PC-3 (cell line): Measurements from ENCODE around the gene CEP128. TPM values are rescaled to one million over a fixed set of nuclear protein-coding genes. Genes with fewer than 3 reads are reported as not detected.

Experiments used
- ATAC-seq: fragments of 200-7000 bp; cut with Tn5 transposase; 2 replicates; pipeline ENCODE4 v1.9.1; 2020; ENCODE audit warnings: mild to moderate bottlenecking, moderate library complexity
- BruUV-seq: library from RNA; stranded (reverse); fragments of 400-500 nt; replicated peaks from 2 replicates; lab custom pipeline; 2021; lab: Mats Ljungman, UMichigan
- CTCF ChIA-PET: fragments of 300-600 bp; sonication (Branson Sonifier 250); formaldehyde crosslinking; loops from one replicate; lab custom pipeline; 2022; ENCODE audit warnings: antibody characterized with exemption; lab: Charles Lee
- POLR2A ChIA-PET: fragments of 300-600 bp; sonication (Branson Sonifier 250); formaldehyde crosslinking; loops from one replicate; lab custom pipeline; 2022; ENCODE audit warnings: antibody characterized with exemption; ENCODE audit not compliant: unreplicated experiment; lab: Charles Lee
- DNase-seq: peaks from one replicate; pipeline ENCODE4 v3.0.0-alpha.2; 2015
- H2AFZ ChIP-seq: fragments of 300-600 bp; sonication (generic); 2 replicates; pipeline ENCODE4 v1.6.0; 2016; ENCODE audit warnings: antibody characterized with exemption, low read length
- H3F3A ChIP-seq: fragments of 300-600 bp; sonication (generic); one replicate; pipeline ENCODE4 v1.6.0; 2017; ENCODE audit warnings: antibody characterized with exemption, low read length, control low read depth, mild to moderate bottlenecking; ENCODE audit not compliant: unreplicated experiment
- H3K27ac ChIP-seq: fragments of 300-600 bp; sonication (generic); 2 replicates; pipeline ENCODE4 v1.5.1; 2016; ENCODE audit warnings: mild to moderate bottlenecking, low read length
- H3K27me3 ChIP-seq: fragments of 300-600 bp; sonication (generic); 2 replicates; pipeline ENCODE4 v1.6.1; 2016; ENCODE audit warnings: low read length, mixed read lengths
- H3K36me3 ChIP-seq: fragments of 300-600 bp; sonication (generic); 2 replicates; pipeline ENCODE4 v1.6.1; 2016; ENCODE audit warnings: low read depth, mixed run types, low read length, mixed read lengths
- H3K4me1 ChIP-seq: fragments of 300-600 bp; sonication (generic); 2 replicates; pipeline ENCODE4 v1.5.1; 2016; ENCODE audit warnings: low read length; ENCODE audit not compliant: insufficient read depth
- H3K4me2 ChIP-seq: fragments of 300-600 bp; sonication (generic); 2 replicates; pipeline ENCODE4 v1.6.0; 2016; ENCODE audit warnings: low read length
- H3K4me3 ChIP-seq: fragments of 300-600 bp; sonication (generic); 2 replicates; pipeline ENCODE4 v1.5.1; 2016; ENCODE audit warnings: mild to moderate bottlenecking, low read length, mixed read lengths
- H3K79me2 ChIP-seq: fragments of 300-600 bp; sonication (generic); 2 replicates; pipeline ENCODE4 v1.6.1; 2017; ENCODE audit warnings: low read length, mixed read lengths
- H3K9ac ChIP-seq: fragments of 300-600 bp; sonication (generic); 2 replicates; pipeline ENCODE4 v1.6.0; 2016; ENCODE audit warnings: mild to moderate bottlenecking, low read length
- H3K9me2 ChIP-seq: fragments of 300-600 bp; sonication (generic); replicated peaks from 2 replicates; pipeline ENCODE4 v1.6.1; 2016; ENCODE audit warnings: mixed run types, low read length, mixed read lengths
- H3K9me3 ChIP-seq: fragments of 300-600 bp; sonication (generic); 2 replicates; pipeline ENCODE4 v1.6.1; 2016; ENCODE audit warnings: low read length, mixed read lengths
- H4K20me1 ChIP-seq: fragments of 300-600 bp; sonication (generic); 2 replicates; pipeline ENCODE4 v1.6.1; 2016; ENCODE audit warnings: low read length, mixed read lengths
- CTCF ChIP-seq: fragments of 300-600 bp; sonication (generic); conservative IDR thresholded peaks from 2 replicates; pipeline ENCODE4 v1.5.1; 2017; ENCODE audit warnings: antibody characterized with exemption, low read depth, mild to moderate bottlenecking, low read length
- EZH2 ChIP-seq: fragments of 300-600 bp; sonication (generic); IDR thresholded peaks from one replicate; pipeline ENCODE4 v1.6.1; 2017; ENCODE audit warnings: antibody characterized with exemption, mild to moderate bottlenecking, low read length; ENCODE audit not compliant: unreplicated experiment
- EZH2phosphoT487 ChIP-seq: fragments of 300-600 bp; sonication (generic); IDR thresholded peaks from 2 replicates; pipeline ENCODE4 v1.6.1; 2018; ENCODE audit warnings: mild to moderate bottlenecking, antibody characterized with exemption, low read length, borderline replicate concordance
- intact Hi-C: fragments of 100-400 bp; cut with micrococcal nuclease; formaldehyde crosslinking; loops from 2 replicates; pipeline ENCODE4 v1.9.0; 2023
- total RNA-seq: library from RNA; depleted of rRNA; stranded (reverse); fragments of >200 nt; gene quantifications from 2 replicates; pipeline ENCODE4 v1.2.3, GENCODE V29; 2014

The CEP128 gene
- total RNA-seq, 1 experiment from 2014 or later = 11.6 TPM

- H3K9me2 ChIP-seq = no peaks in the 10 kb centered on the region
- peaks cover 45% of the 10 kb centered on the region for H3K27me3 ChIP-seq
- ATAC-seq (no peak), DNase-seq (no peak)
- BruUV-seq = no TSS peak
- intact Hi-C loops = no loop called here
- H4K20me1 ChIP-seq = no peaks in the 10 kb centered on the region
- POLR2A ChIA-PET = no interaction called here
- H3K9ac ChIP-seq = no peak overlapping the region
- H3K79me2 ChIP-seq = no peaks in the 10 kb centered on the region
- no peaks in the 10 kb centered on the region for H3K9me3 ChIP-seq
- TF ChIP-seq CTCF = no peak
- no peak for TF ChIP-seq EZH2
- TF ChIP-seq EZH2phosphoT487 = no peak
- H3K36me3 ChIP-seq = no peaks in the 10 kb centered on the region
- CTCF ChIA-PET = interaction anchor here (1.2 kb wide), 1 partner anchor 8 kb away, joined by 5 read pairs; no protein-coding TSS in a partner anchor
- no peak overlapping the region for H3K4me3 ChIP-seq
- H3K27ac ChIP-seq = no peak overlapping the region
- H3K4me1 ChIP-seq = no peaks in the 10 kb centered on the region
- H2AFZ ChIP-seq = no peak overlapping the region
- H3F3A ChIP-seq = no peaks in the 10 kb centered on the region
- no peak overlapping the region for H3K4me2 ChIP-seq
Observed at GRCh38 chr14:80988192-80988591, 46.7 kb upstream of the CEP128 start.

GRCh38 chr14:80987235-80988032 lies 45.9 kb upstream of the CEP128 start:
- Histone ChIP-seq H4K20me1 (no peaks in the 10 kb centered on the region), H3K27ac (no peak overlapping the region), H3K79me2 (no peaks in the 10 kb centered on the region), H2AFZ (0 out of 2 replicates have a peak overlapping the region, but pooled peaks have one; percentile 6), H3K9me2 (no peaks in the 10 kb centered on the region), H3K36me3 (no peaks in the 10 kb centered on the region), H3K4me3 (no peak overlapping the region; the same call in 1 of the 2 replicates), H3F3A (no peaks in the 10 kb centered on the region), H3K27me3 (peaks cover 46% of the 10 kb centered on the region), H3K4me2 (peak overlapping the region; percentile 34), H3K4me1 (no peaks in the 10 kb centered on the region), H3K9me3 (no peaks in the 10 kb centered on the region), H3K9ac (no peak overlapping the region)
- DNase-seq (peak; percentile 87), ATAC-seq (peak; percentile 92)
- intact Hi-C loops = loop anchor here (1.0 kb wide), 1 partner anchor 33 kb away; no protein-coding TSS in a partner anchor
- no peak for TF ChIP-seq EZH2
- peak; percentile 93 for TF ChIP-seq CTCF
- CTCF ChIA-PET = interaction anchor here (0.5 to 1.4 kb wide), 9 partner anchors 9 to 1178 kb away, joined by 3 to 16 read pairs (median 4); partner anchors contain the start of genes CEP128 and TSHR
- BruUV-seq = no TSS peak
- POLR2A ChIA-PET = interaction anchor here (0.7 kb wide), 1 partner anchor 22 kb away, joined by 3 read pairs; no protein-coding TSS in a partner anchor

GRCh38 chr14:80982711-80983110 lies 41.2 kb upstream of the CEP128 start:
- Histone ChIP-seq H3K27me3 (peaks cover 43% of the 10 kb centered on the region), H3K4me3 (no peak overlapping the region), H3K9ac (no peak overlapping the region), H3K4me2 (no peak overlapping the region), H4K20me1 (no peaks in the 10 kb centered on the region), H3K9me2 (no peaks in the 10 kb centered on the region), H3K9me3 (no peaks in the 10 kb centered on the region), H3K36me3 (no peaks in the 10 kb centered on the region), H3K4me1 (no peaks in the 10 kb centered on the region), H3K27ac (no peak overlapping the region), H3K79me2 (no peaks in the 10 kb centered on the region), H3F3A (no peaks in the 10 kb centered on the region), H2AFZ (no peak overlapping the region)
- no TSS peak for BruUV-seq
- TF ChIP-seq EZH2 (no peak), CTCF (no peak), EZH2phosphoT487 (no peak)
- DNase-seq (no peak), ATAC-seq (no peak)
- ChIA-PET CTCF (no interaction called here), POLR2A (no interaction called here)
- intact Hi-C loops = no loop called here
